GM19240 (cell line): Measurements from ENCODE around the gene RAP1GAP2.
A peak's percentile ranks its signal among the peaks of the same experiment; 100 is the strongest.
"Not testable (repeated sequence)": the region's sequence is repeated elsewhere in the genome, so short reads cannot be mapped to it uniquely, and the experiment has no call there.

Experiments
- DNase-seq: peaks from one replicate; pipeline ENCODE4 v3.0.0; 2011; ENCODE audit warnings: low spot score; ENCODE audit not compliant: insufficient read length

The RAP1GAP2 gene

DNA sequence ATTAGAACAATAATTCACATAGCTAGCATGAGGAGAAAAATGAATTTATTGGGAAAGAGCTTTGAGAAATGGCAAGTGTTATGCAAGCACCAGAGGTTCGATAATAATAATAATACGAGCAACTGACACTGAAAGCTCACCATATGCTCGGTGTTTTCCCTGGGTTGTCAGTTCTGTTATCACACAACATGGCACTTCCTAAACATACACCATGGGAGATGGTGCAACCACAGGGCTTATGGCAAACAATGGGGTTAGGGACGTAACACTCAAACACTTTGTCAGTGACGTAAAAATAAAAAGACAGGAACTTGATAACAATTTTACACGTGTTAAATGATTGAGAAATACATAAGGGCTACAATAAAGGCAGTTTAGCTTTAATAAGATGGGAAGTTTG lies 243.5 kb downstream of the RAP1GAP2 start:
- DNase-seq = no peak

DNA sequence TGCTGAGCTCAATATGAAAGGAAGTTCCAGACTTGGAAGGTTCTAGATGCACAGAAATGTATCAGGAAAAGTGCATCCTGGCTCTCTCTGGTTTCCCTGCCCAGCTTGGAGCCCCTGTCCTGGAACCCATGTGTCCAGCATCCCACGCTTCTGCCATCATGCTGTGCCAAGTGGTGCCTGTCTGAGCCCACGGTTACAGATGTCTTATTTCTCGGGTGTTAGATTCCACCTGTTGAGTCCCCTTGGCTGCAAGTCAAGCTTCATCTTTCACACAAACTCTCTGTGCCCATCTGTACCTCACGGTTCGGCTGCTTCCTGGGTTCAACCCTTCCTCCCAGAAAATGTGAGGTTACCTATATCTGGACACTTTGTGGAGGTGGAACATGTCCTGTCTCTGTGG lies 244.6 kb downstream of the RAP1GAP2 start:
- no peak for DNase-seq

DNA sequence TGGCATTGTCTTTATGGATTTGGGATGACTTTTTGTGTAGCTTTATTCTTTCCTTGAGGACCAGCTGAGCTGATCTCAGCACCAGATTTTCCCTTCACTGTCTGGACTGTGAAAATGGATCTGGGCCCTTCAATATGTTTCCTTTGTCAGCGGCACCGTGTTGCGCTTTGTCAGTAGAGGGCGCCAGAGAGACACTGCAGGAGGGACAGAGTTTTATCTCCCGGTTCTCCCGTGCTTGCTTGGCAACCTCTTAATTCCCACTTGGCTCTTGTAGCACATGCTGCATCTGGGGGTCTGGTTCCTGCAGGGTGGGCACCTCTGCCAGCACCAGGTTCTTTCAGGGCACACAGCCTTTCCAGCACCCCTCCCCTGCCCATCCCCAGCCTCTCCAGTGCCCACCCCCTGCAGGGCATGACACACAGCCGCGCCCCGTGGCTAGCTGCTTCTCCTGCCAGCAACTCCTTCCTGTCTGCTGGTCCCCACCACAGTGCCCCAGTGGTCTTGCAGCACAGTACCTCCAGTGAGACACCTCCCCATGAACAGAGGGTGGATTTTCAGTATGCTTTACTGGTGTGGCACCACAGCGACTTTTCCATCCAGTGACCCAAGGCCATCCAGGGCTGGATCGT lies 247.6 kb downstream of the RAP1GAP2 start:
- no peak for DNase-seq

GRCh38 chr17:3046753-3047152 lies 250.5 kb downstream of the RAP1GAP2 start:
- no peak for DNase-seq

GRCh38 chr17:3048727-3049471 lies 252.7 kb downstream of the RAP1GAP2 start:
- peak; percentile 65 for DNase-seq

DNA sequence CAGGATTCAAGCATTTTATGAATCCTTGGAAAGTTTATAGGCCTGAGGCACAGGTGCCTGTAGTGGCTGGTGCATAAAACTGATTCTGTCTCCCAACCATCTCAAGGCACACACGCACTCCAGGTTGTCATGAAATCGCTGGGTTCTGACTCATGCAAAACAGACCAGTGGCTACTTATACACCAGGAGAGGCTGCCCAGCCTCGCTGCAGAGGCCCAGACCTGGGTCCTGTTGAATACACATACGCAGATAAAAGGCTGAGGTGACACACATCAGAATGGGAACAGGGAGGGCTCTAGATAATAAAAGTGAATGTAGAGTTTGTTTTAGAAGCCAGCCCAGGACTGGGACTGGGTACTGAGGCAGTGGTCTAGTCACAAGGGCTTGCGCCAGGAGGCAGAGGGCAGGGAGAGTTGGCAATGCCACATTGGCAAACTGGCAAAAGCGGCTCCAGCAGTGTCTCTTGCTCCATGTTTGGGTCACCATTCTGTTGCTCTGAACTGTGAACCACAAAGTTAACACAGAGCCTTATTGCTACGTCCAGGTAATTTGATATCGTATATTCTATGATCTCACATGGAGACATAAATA lies 253.6 kb downstream of the RAP1GAP2 start:
- DNase-seq = no peak

DNA sequence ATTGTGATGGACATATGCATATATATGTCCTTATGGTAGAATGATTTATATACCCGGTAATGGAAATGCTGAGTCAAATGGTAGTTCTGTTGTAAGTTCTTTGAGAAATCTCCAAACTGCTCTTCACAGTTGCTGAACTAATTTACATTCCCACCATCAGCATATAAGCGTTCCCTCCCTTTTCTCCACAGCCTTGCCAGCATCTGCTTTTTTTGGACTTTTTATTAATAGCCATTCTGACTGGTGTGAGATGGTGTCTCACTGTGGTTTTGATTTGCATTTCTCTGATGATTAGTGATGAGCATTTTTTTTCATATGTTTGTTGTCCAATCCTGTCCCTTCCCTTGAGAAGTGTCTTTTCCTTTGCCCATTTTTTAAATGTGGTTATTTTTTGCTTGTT lies 258.6 kb downstream of the RAP1GAP2 start:
- not testable (repeated sequence) for DNase-seq

- not testable (repeated sequence) for DNase-seq
Measured at GRCh38 chr17:3062824-3063377, 266.7 kb downstream of the RAP1GAP2 start.

- not testable (repeated sequence) for DNase-seq
Measured at GRCh38 chr17:3063507-3063906, 267.3 kb downstream of the RAP1GAP2 start, which contains the start of gene OR1D5. TSS of gene OR1D5 (minus strand) at chr17:3063607. CDS start at chr17:3063607, 0 bp downstream.

DNA sequence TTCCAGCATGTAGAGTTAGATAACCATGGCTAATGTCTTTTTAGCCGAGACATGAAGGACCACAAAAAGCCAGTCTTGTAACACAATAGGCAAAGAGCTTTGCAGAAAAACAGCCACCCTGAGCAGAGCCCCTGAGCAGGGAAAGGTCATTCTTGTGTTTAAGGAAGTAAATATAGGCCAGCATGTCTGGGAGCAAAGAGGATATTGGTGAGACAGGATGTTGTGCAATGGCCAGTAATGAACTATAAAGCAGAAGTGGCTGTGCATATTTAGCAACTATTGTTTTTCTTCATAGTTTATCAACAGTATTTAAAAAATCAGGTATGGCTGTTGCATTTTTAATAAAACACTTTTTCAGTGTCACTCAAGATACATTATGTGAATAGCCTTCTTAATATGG lies 269.0 kb downstream of the RAP1GAP2 start:
- DNase-seq = not testable (repeated sequence)

- DNase-seq = not testable (repeated sequence)
Measured at GRCh38 chr17:3073850-3074249, 277.6 kb downstream of the RAP1GAP2 start.
